HG03108 (cell line): ENCODE measurements around the gene LXN.

Experiments
- ATAC-seq: cut with Tn5 transposase; IDR thresholded peaks from one replicate; pipeline ENCODE4 v1.9.1; 2021; ENCODE audit warnings: moderate library complexity; ENCODE audit not compliant: unreplicated experiment

Gene LXN

GRCh38 chr3:158671821-158672214, 630 bp downstream of the LXN start:
- no peak for ATAC-seq

GRCh38 chr3:158668506-158668905, 3.9 kb downstream of the LXN start:
- ATAC-seq, result no peak

- no peak for ATAC-seq
Observed at GRCh38 chr3:158666416-158666815, 6.0 kb downstream of the LXN start.

GRCh38 chr3:158663832-158664231, 8.6 kb downstream of the LXN start:
- no peak for ATAC-seq

GRCh38 chr3:158663246-158663645, 9.2 kb downstream of the LXN start:
- no peak for ATAC-seq

GRCh38 chr3:158660711-158661110, 11.7 kb downstream of the LXN start:
- no peak for ATAC-seq

GRCh38 chr3:158659454-158660237, 12.8 kb downstream of the LXN start:
- peak; percentile 83 for ATAC-seq

- ATAC-seq, result no peak
Observed at GRCh38 chr3:158658889-158659288, 13.6 kb downstream of the LXN start.

- ATAC-seq, result no peak
Observed at GRCh38 chr3:158652463-158652862, 20.0 kb downstream of the LXN start.

- ATAC-seq, result no peak
Observed at GRCh38 chr3:158651192-158651591, 21.3 kb downstream of the LXN start.

- ATAC-seq, result no peak
Observed at GRCh38 chr3:158649791-158650190, 22.7 kb downstream of the LXN start.

- peak; percentile 99 for ATAC-seq
Observed at GRCh38 chr3:158644345-158644908, 28.0 kb downstream of the LXN start, which contains the start of gene GFM1. Gene GFM1 (plus strand): TSS chr3:158644527. CDS start chr3:158644635, 108 bp downstream.

GRCh38 chr3:158642474-158643210, 29.8 kb downstream of the LXN start:
- ATAC-seq, result no peak

GRCh38 chr3:158642005-158642404, 30.4 kb downstream of the LXN start:
- no peak for ATAC-seq

GRCh38 chr3:158640646-158641045, 31.8 kb downstream of the LXN start:
- no peak for ATAC-seq

- no peak for ATAC-seq
Observed at GRCh38 chr3:158631981-158632380, 40.5 kb downstream of the LXN start.

- no peak for ATAC-seq
Observed at GRCh38 chr3:158625881-158626280, 46.6 kb downstream of the LXN start.

GRCh38 chr3:158617982-158618875, 54.2 kb downstream of the LXN start:
- ATAC-seq, result no peak
